HuH-7.5 (cell line): ENCODE measurements around the gene IL32.
"Not testable (repeated sequence)": the region's sequence is repeated elsewhere in the genome, so short reads cannot be mapped to it uniquely, and the experiment has no call there.

Experiments used
- DNase-seq: peaks from one replicate; pipeline ENCODE4 v3.0.0; 2011; ENCODE audit warnings: low spot score

Gene IL32

GRCh38 chr16:3051494-3051893 is 13.9 kb upstream of the IL32 start:
- DNase-seq = no peak

GRCh38 chr16:3052571-3053329 is 12.7 kb upstream of the IL32 start:
- DNase-seq = not testable (repeated sequence)

DNA sequence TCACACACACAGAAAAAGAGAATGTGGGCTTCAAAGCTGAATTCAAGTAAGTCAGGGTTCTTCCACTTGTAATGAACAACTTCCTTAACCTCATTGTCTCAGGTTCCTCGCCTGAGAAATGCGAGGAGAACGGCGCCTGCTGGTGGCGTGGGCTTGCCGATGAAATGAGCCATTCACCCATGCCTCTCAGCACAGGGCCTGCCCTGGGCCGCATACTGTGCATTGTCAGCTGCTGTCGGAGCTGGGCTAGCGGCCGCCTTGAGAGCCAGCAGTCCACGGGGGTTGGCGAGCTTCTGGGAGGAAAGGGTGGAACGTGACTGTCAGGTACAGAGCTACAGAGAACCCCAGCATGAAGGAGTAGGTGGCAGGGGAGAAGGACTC is 12.1 kb upstream of the IL32 start:
- DNase-seq = not testable (repeated sequence)

- DNase-seq = no peak
Measured at GRCh38 chr16:3054965-3055733, 10.3 kb upstream of the IL32 start.

GRCh38 chr16:3055734-3056115 is 9.7 kb upstream of the IL32 start:
- DNase-seq = not testable (repeated sequence)

DNA sequence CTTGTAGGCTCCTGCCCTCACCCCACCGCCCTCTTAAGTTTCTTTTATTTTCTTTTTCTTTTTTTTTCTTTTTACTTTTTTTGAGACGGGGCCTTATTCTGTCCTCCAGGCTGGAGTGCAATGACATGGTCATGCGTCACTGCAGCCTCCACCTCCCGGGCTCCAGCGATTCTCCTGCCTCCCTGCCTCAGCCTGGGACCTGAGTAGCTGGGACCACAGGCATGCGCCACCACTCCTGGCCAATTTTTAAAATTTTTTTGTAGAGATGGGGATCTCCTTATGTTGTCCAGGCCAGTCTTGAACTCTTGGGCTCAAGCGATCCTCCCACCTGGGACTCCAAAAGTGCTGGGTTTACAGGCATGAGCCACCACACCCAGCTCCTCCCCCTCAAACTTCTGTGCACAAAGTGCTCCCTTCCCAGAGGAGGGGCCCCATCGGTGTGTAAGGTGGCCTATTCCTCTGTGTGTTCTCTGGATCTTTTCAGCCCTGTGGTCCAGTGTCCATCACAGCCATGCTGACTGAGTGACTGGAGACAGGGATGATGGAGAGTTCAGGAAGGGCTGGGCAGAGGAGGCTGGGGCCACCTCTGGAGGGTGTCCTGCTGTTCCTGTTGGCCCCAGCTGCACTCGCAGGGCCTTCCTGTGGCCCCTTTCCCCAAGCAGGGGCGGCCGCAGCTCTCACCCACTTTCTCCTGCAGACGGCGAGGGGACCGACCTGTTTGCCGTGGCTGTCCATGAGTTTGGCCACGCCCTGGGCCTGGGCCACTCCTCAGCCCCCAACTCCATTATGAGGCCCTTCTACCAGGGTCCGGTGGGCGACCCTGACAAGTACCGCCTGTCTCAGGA is 8.9 kb upstream of the IL32 start:
- no peak for DNase-seq

DNA sequence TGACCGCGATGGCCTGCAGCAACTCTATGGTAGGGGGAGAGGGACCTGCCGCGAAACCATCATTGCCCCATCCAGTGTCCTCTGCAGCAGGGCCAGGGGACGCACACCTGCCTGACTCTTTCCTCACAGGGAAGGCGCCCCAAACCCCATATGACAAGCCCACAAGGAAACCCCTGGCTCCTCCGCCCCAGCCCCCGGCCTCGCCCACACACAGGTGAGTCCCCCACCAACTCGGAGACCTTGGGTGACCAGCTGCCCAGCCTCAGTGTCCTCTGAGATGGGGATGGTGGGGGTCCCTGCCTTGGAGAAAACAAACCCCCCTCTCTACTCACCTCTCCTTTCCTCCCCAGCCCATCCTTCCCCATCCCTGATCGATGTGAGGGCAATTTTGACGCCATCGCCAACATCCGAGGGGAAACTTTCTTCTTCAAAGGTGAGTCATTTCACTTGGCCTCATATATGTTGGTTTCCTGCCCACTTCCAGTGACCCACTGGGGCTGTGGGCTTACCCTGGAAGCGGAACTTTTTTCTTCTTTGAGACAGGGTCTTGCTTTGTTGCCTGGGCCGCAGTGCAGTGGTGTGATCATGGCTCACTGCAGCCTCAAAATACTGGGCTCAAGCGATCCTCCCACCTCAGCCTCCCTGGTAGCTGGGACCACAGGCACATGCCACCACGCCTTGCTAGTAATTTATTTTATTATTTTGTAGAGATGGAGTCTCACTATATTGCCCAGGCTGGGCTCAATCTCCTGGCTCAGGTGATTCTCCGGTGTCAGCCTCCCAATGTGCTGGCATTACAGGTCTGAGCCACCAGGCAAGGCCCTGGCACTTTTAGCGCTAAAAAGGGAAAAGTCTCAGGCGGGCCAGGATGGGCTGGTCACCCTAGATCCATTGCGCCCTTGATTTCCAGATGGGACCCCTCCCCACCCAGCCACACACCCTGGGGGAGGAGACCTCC is 8.0 kb upstream of the IL32 start:
- DNase-seq = no peak

- DNase-seq = no peak
Measured at GRCh38 chr16:3058139-3059030, 7.1 kb upstream of the IL32 start.

GRCh38 chr16:3059041-3059722 is 6.3 kb upstream of the IL32 start:
- DNase-seq = peak; percentile 71

GRCh38 chr16:3059723-3060242 is 5.7 kb upstream of the IL32 start:
- no peak for DNase-seq

DNA sequence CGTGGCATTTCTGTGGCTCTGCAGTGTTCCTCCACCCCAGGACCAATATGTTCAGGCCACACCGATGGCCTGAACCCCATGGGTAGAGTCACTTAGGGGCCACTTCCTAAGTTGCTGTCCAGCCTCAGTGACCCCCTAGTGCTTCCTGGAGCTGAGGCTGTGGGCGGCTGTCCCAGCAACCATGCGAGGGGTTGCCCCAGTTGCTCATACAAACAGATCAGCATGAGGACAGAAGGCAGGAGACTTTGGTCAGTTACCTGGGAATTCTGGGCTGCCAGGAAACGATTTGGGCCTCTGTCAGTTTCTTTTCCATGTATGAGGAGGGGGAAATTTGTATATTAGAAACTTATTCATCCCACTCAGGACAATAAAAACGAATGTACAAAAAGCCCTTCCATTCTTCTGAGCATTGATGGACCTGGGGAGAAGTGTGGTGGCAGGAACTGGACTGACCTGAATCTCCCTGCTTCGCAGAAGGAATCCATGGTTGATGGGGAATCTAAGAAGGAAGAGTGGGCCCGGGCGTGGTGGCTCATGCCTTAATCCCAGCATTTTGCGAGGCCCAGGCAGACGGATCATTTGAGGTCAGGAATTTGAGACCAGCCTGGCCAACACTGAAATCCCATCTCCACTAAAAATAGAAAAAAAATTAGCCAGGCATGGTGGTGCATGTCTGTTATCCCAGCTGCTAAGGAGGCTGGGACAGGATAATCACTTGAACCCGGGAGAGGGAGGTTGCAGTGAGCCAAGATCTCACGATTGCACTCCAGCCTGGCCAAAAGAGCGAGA is 4.9 kb upstream of the IL32 start:
- no peak for DNase-seq

GRCh38 chr16:3062553-3062952 is 2.9 kb upstream of the IL32 start:
- no peak for DNase-seq

- no peak for DNase-seq
Measured at GRCh38 chr16:3063625-3064386, 1.6 kb upstream of the IL32 start.

DNA sequence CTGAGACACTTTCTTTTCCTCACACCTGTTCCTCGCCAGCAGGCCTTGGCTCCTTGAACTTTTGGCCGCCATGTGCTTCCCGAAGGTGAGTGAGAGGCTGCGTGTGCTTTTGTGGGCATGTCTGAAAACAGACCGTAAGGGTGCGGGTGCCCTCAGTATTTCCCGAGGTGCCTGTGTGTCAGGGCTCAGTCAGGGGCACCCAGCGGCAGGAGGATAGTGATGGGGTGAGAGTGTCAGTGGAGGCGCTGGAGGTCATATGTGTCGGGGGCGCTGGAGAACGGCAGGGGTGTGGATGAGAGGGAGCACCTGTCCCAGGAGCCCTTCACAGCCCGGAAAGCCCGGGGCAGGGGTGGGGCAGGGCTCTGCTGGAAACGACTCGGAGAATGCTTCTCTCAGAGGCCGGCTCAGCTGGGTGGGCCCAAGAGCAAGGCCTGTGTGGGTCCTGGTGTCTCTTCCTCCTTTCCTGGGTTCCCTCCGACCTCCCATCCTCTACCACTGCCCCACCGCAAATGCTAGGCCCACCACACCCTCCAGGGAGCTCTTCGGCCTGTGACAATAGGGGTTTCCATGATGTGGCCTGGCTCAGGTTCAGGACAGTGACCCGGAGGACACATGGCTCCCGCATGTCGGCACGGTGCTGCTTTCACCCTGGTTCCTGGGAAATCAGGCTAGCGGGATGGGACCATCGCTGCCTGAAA is 451 bp downstream of the IL32 start:
- no peak for DNase-seq

GRCh38 chr16:3066440-3066748 is 954 bp downstream of the IL32 start:
- no peak for DNase-seq

GRCh38 chr16:3068487-3068886 is 3.0 kb downstream of the IL32 start:
- DNase-seq = no peak

GRCh38 chr16:3069146-3069545 is 3.7 kb downstream of the IL32 start:
- not testable (repeated sequence) for DNase-seq
